BLaER1 (cell line): ENCODE measurements around the gene NSD1.
A peak's percentile ranks its signal among the peaks of the same experiment; 100 is the strongest.

Experiments
- H3K27ac ChIP-seq: shearing (Covaris generic); formaldehyde crosslinking; 2 replicates; pipeline ENCODE4 v1.8.1; 2022
- H3K27me3 ChIP-seq: shearing (Covaris generic); formaldehyde crosslinking; 2 replicates; pipeline ENCODE4 v1.8.1; 2022
- H3K36me3 ChIP-seq: shearing (Covaris generic); formaldehyde crosslinking; 2 replicates; pipeline ENCODE4 v1.8.1; 2022
- H3K4me1 ChIP-seq: shearing (Covaris generic); formaldehyde crosslinking; 2 replicates; pipeline ENCODE4 v1.8.1; 2022
- H3K4me2 ChIP-seq: shearing (Covaris generic); formaldehyde crosslinking; 2 replicates; pipeline ENCODE4 v1.8.1; 2022
- H3K4me3 ChIP-seq: shearing (Covaris generic); formaldehyde crosslinking; 2 replicates; pipeline ENCODE4 v1.8.1; 2022
- H3K9ac ChIP-seq: shearing (Covaris generic); formaldehyde crosslinking; 2 replicates; pipeline ENCODE4 v1.8.1; 2022
- H3K9me3 ChIP-seq: shearing (Covaris generic); formaldehyde crosslinking; 2 replicates; pipeline ENCODE4 v1.8.1; 2022
- H4K20me1 ChIP-seq: shearing (Covaris generic); formaldehyde crosslinking; 2 replicates; pipeline ENCODE4 v1.8.1; 2022
- Cebpa-rat ChIP-seq: shearing (Covaris generic); IDR thresholded peaks from 2 replicates; pipeline ENCODE4 v1.8.1; 2022

The NSD1 gene

GRCh38 chr5:177349762-177350161, 216.2 kb downstream of the NSD1 start:
- Histone ChIP-seq H3K27ac (no peak overlapping the region), H4K20me1 (peaks cover 63% of the 10 kb centered on the region), H3K9me3 (no peaks in the 10 kb centered on the region), H3K4me3 (peak overlapping the region; percentile 97), H3K27me3 (no peaks in the 10 kb centered on the region), H3K4me2 (peak overlapping the region; percentile 96), H3K36me3 (peaks cover 43% of the 10 kb centered on the region), H3K9ac (peak overlapping the region; percentile 98), H3K4me1 (peaks cover 49% of the 10 kb centered on the region)
- TF ChIP-seq Cebpa-rat = no peak
